Astrocyte (in vitro differentiated cells and primary cell): ENCODE measurements around the gene P2RX5.

ENCODE experiments used
- EZH2 ChIP-seq: IDR thresholded peaks from 2 replicates; pipeline ENCODE4 v1.6.1; 2012; ENCODE audit warnings: mild to moderate bottlenecking, low read length, inconsistent platforms; ENCODE audit not compliant: insufficient read depth
- TF ChIP-seq, protein P1 (sequence below): IDR thresholded peaks from 2 replicates; pipeline ENCODE4 v1.5.1; 2011; ENCODE audit warnings: low read depth, mild to moderate bottlenecking, inconsistent platforms, low read length, moderate library complexity; ENCODE audit not compliant: insufficient read depth

DNA sequence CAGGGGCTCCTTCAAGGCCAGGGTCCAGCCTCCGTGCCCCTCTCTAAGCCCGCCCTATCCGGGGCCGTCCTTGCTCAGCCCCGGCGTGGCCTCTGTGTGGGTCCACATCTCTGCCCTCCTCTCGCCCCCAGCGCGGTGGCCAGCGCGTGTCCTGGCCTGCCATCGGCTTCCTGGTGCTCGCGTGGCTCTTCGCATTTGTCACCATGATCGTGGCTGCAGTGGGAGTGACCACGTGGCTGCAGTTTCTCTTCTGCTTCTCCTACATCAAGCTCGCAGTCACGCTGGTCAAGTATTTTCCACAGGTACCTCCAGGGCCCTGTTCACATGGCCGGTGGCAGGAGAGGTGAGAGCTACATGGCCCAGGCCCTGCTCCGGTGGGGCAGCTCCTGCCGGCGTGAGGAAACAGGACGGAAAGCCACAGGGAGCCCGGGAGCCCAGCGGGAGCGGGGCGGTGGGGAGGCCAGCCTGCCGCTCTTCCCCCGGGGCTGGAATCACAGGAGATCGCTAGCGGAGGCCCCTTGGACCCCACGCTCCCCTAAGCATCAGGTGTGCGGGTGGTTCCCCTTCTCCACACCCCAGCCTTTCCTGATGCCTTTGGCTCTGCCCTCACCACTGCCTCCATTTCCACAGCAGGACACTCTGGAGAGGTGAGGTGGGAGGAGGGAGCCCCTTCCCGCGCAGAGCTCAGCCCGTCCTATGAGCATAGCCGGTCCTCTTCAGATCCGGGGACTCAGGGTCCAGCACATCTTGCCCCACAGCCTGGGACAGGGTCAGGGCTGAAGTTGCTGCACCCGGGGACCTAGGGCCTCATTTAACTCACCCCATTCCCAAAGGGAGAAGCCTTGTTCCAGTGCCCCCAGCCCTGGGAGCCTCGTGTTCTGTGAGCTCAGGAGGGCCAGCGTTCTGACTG lies 37.8 kb downstream of the P2RX5 start:
- TF ChIP-seq, protein P1, sequence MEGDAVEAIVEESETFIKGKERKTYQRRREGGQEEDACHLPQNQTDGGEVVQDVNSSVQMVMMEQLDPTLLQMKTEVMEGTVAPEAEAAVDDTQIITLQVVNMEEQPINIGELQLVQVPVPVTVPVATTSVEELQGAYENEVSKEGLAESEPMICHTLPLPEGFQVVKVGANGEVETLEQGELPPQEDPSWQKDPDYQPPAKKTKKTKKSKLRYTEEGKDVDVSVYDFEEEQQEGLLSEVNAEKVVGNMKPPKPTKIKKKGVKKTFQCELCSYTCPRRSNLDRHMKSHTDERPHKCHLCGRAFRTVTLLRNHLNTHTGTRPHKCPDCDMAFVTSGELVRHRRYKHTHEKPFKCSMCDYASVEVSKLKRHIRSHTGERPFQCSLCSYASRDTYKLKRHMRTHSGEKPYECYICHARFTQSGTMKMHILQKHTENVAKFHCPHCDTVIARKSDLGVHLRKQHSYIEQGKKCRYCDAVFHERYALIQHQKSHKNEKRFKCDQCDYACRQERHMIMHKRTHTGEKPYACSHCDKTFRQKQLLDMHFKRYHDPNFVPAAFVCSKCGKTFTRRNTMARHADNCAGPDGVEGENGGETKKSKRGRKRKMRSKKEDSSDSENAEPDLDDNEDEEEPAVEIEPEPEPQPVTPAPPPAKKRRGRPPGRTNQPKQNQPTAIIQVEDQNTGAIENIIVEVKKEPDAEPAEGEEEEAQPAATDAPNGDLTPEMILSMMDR: no peak
- no peak for TF ChIP-seq EZH2
